WTC11 (cell line): ENCODE data around the gene NUP62.
A peak's percentile ranks its signal among the peaks of the same experiment; 100 is the strongest.

Experiments
- ZNF121 ChIP-seq: sonication (generic); formaldehyde crosslinking; IDR thresholded peaks from 2 replicates; pipeline ENCODE4 v1.8.0; 2023; ENCODE audit warnings: missing genetic modification reagents
- TF ChIP-seq, protein P1 (sequence below): fragments of 200-600 bp; IDR thresholded peaks from 2 replicates; pipeline ENCODE4 v1.8.0; 2022; ENCODE audit warnings: antibody characterized with exemption

DNA sequence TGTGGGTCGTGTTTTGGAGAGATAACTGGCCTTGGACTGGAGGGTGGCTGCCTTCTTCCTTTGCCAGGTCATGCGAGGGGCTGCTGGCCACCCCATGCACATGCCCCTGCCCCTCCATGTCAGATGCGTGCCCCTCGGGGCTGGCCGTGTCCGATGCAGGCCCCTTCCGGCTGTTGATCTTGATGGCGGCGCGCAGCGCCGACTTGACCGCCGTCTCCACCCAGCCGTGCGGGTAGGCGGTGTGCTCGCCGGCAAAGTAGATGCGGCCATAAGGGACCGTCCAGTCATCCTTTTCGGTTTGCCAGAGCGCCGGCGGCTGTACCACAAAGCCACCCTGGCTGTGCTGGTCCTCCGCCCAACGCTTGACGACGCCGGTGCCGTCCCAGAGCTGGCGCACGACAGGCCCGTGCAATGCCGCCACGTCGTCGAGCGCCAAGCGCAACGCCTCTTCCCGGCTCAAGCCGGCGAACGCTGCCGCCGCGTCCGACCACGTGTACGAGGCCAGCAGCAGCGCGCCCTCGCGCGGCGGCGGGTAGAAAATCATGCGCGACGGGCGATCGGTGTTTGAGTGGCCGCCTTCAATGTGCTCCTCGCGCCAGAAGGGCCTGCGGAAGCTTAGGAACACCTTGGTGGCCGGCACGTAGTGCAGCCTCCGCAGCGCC lies 39.5 kb downstream of the NUP62 start:
- TF ChIP-seq, protein P1, sequence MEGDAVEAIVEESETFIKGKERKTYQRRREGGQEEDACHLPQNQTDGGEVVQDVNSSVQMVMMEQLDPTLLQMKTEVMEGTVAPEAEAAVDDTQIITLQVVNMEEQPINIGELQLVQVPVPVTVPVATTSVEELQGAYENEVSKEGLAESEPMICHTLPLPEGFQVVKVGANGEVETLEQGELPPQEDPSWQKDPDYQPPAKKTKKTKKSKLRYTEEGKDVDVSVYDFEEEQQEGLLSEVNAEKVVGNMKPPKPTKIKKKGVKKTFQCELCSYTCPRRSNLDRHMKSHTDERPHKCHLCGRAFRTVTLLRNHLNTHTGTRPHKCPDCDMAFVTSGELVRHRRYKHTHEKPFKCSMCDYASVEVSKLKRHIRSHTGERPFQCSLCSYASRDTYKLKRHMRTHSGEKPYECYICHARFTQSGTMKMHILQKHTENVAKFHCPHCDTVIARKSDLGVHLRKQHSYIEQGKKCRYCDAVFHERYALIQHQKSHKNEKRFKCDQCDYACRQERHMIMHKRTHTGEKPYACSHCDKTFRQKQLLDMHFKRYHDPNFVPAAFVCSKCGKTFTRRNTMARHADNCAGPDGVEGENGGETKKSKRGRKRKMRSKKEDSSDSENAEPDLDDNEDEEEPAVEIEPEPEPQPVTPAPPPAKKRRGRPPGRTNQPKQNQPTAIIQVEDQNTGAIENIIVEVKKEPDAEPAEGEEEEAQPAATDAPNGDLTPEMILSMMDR: peak; percentile 66; the same call in 1 of the 2 replicates
- peak; percentile 82; the same call in 1 of the 2 replicates for TF ChIP-seq ZNF121 (CRISPR knock-in tag)
